ENCODE data around the gene DGKH. TPM values are rescaled to one million over a fixed set of nuclear protein-coding genes. Genes with fewer than 3 reads are reported as not detected.

The DGKH gene
- total RNA-seq, 2 experiments from 2014 or later = 18.9 to 19.1 TPM

- Mint-ChIP-seq H3K27ac (no peak overlapping the region), H3K36me3 (no peaks in the 10 kb centered on the region), H3K27me3 (peaks cover 15% of the 10 kb centered on the region), H3K4me1 (no peaks in the 10 kb centered on the region), H3K9me3 (no peaks in the 10 kb centered on the region), H3K4me3 (no peak overlapping the region)
- ATAC-seq (ENCODE audit: low read depth) = no peak
- POLR2A ChIA-PET = no interaction called here
- DNase-seq = no peak
These were observed 21.2 kb upstream of the DGKH start for GRCh38 chr13:42027286-42027685.

DNA sequence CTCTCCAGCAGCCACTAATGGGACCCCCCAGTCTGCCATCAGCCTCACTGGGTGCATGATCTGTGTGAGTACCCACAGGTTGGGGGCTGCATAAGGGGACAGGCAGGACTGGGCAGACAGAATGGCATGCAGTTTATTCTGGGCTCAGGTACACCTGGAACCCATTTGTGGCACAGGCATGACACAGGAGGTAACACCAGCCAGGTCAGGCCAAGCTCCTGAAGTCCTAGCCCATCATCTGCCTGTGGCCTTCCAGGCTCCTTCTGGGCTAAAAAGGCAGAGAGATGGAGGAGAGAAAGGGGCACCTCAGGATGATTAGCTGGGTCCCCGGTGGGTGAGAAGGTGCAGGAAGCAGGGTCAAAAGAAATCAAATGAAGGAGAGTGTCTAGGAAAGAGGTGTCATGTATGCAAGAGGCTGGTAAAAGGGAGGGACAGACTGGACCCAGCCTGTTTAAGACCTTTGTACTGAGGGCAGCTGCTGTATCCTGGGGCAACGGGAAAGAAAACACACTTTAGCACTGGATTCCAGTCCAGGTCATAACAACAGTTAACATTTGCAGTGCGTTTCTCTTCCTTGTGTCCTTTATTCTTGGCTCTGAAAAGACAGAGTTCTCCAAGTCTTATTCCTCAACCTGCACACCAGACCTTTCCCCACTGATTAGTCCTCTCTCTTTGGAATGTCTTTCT is 20.2 kb upstream of the DGKH start:
- Mint-ChIP-seq H3K27ac (no peak overlapping the region), H3K36me3 (no peaks in the 10 kb centered on the region), H3K27me3 (peaks cover 15% of the 10 kb centered on the region), H3K9me3 (no peaks in the 10 kb centered on the region), H3K4me3 (no peak overlapping the region), H3K4me1 (no peaks in the 10 kb centered on the region)
- POLR2A ChIA-PET = no interaction called here
- DNase-seq (no peak), ATAC-seq (ENCODE audit: low read depth) (no peak)

DNA sequence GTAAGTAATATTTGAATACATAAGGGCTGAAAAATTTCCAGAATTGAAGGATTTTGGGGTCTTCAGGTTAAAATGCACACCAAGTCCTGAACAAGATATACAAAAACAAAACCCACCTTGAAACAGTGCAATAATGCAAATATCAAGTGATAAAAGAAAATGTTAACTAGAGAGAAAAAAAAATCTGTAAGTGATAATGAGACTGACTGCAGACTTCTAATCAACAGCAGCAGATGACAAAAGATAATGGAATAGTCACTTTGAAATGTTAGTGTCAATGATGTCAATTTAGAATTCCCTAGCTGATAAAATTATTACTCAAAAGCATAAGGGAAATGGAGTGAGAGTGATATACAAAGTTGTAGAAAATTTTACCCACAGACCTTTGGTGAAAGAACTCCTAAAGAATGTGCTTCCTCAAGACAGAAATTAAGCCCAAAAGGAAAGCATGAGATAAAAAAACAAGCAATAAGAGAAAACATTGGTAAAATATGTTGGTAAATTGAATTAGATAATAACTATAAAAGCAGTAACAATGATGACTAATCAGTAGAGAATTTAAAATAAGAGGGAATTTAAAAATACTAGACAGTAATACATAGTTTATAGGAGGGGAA is 12.4 kb upstream of the DGKH start:
- Mint-ChIP-seq H3K36me3 (peaks cover 3% of the 10 kb centered on the region), H3K27ac (no peak overlapping the region), H3K4me1 (peaks cover 8% of the 10 kb centered on the region), H3K4me3 (no peak overlapping the region), H3K27me3 (peaks cover 8% of the 10 kb centered on the region), H3K9me3 (peaks cover 5% of the 10 kb centered on the region)
- DNase-seq (no peak), ATAC-seq (ENCODE audit: low read depth) (no peak)
- POLR2A ChIA-PET = no interaction called here

DNA sequence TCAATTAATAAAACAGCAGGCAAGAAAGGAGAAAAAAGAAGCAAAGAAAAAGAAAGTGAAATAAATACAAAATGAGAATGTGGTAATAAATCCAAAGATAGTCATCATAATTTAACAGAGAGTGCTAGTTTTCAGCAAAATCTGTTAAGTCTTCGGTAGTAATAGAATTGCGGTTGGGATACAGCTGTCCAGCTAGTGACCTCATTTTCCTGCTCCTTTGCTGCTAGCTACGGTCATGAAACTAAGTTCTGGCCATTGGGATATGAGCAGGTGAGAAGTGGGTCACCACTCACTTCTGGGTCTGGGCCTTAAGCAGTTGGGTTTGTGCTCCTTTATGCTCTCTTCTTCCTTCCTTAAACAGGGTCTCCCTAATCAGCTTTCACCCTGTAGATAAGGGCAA is 11.7 kb upstream of the DGKH start:
- H3K9me3 Mint-ChIP-seq = peaks cover 5% of the 10 kb centered on the region
- H3K4me1 Mint-ChIP-seq = peaks cover 10% of the 10 kb centered on the region
- no peak for ATAC-seq (ENCODE audit: low read depth)
- peaks cover 8% of the 10 kb centered on the region for H3K27me3 Mint-ChIP-seq
- no peak overlapping the region for H3K27ac Mint-ChIP-seq
- peaks cover 3% of the 10 kb centered on the region for H3K36me3 Mint-ChIP-seq
- POLR2A ChIA-PET = no interaction called here
- H3K4me3 Mint-ChIP-seq = no peak overlapping the region
- no peak for DNase-seq

- ATAC-seq (ENCODE audit: low read depth) = no peak
- Mint-ChIP-seq H3K4me1 (peaks cover 14% of the 10 kb centered on the region), H3K36me3 (peaks cover 3% of the 10 kb centered on the region), H3K4me3 (peak overlapping the region; percentile 89), H3K9me3 (peaks cover 5% of the 10 kb centered on the region), H3K27me3 (peaks cover 6% of the 10 kb centered on the region), H3K27ac (peak overlapping the region; percentile 83)
- DNase-seq = no peak
- POLR2A ChIA-PET = no interaction called here
These were observed 9.6 kb upstream of the DGKH start for GRCh38 chr13:42038661-42039456.

DNA sequence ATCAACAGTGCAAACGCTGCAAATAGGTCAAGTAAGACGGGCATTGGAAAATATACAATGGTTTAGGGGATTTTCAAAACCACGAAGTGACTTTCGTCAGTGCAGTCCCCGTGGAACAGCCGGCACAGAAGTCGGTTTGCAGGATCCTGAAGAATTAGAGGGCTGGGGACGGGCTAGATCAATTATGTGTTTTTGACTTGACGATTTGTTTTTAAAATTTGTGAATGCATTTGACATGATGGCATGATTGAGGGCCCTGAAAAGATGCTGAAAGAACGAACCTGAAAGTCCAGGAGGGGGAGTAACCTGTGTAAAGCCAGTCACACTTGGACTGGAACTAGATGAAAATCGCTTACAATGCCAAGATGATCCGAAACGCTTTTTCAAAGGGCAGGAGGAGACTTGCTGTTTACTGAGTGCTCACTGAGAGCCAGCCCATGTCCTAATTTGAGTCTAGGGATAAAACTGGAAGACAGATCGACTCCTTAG is 8.9 kb upstream of the DGKH start:
- no peak for DNase-seq
- POLR2A ChIA-PET = no interaction called here
- ATAC-seq (ENCODE audit: low read depth) = peak; percentile 2
- peaks cover 14% of the 10 kb centered on the region for H3K4me1 Mint-ChIP-seq
- H3K27me3 Mint-ChIP-seq = peaks cover 6% of the 10 kb centered on the region
- peaks cover 5% of the 10 kb centered on the region for H3K9me3 Mint-ChIP-seq
- H3K27ac Mint-ChIP-seq = peak overlapping the region; percentile 83
- peaks cover 3% of the 10 kb centered on the region for H3K36me3 Mint-ChIP-seq
- peak overlapping the region; percentile 89 for H3K4me3 Mint-ChIP-seq

DNA sequence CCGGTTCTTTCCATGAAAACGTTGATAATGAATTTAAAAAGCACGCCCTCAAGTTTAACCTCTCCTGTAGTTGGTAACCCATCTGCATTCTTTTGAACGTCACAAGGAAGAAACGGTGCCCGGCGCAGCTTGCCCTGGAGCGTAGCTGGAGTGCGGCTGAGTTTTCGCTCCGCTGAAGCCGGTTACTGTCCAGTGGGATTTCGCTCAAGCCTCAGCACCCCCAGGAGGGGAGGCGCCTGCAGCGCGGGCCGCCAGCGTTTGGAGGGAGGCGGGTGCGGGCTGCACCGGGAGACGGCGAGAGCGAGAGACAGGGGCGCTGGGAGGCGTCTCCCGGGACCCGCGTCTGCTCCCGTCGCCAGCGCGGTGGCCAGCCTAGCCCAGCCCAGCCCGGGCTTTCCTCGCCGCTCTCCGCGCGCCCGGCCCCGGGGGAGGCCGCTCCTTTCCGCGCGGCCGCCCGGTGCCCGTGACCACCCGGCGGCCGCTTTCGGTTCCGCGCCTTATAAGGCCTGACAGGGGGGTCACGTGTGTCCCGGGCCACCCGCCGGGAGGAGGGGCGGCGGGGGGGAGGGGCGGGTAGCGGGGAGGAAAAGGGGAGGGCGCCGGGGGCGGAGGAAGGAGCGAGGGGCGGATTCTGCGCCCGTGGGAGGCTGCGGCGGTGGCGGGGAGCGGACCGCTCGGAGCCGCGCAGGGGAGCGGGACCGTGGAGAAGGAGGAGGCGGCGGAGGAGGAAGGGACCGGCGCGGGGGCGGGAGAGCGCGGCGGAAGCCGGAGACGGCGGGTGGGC is 8.3 kb upstream of the DGKH start:
- Mint-ChIP-seq H3K36me3 (peaks cover 2% of the 10 kb centered on the region), H3K4me3 (peak overlapping the region; percentile 89), H3K9me3 (peaks cover 2% of the 10 kb centered on the region), H3K27ac (peak overlapping the region; percentile 83), H3K27me3 (peaks cover 6% of the 10 kb centered on the region), H3K4me1 (peaks cover 15% of the 10 kb centered on the region)
- POLR2A ChIA-PET = no interaction called here
- ATAC-seq (ENCODE audit: low read depth) (peak; percentile 83), DNase-seq (peak; percentile 88)

GRCh38 chr13:42040730-42041010 is 7.8 kb upstream of the DGKH start:
- peaks cover 2% of the 10 kb centered on the region for H3K36me3 Mint-ChIP-seq
- H3K27me3 Mint-ChIP-seq = peaks cover 6% of the 10 kb centered on the region
- no peak overlapping the region for H3K27ac Mint-ChIP-seq
- H3K4me1 Mint-ChIP-seq = peaks cover 15% of the 10 kb centered on the region
- peak overlapping the region; percentile 80 for H3K4me3 Mint-ChIP-seq
- ATAC-seq (ENCODE audit: low read depth) (no peak), DNase-seq (no peak)
- H3K9me3 Mint-ChIP-seq = peaks cover under 1% of the 10 kb centered on the region
- POLR2A ChIA-PET = no interaction called here

GRCh38 chr13:42041011-42041683 is 7.3 kb upstream of the DGKH start:
- POLR2A ChIA-PET = no interaction called here
- peak; percentile 63 for DNase-seq
- Mint-ChIP-seq H3K4me3 (peak overlapping the region; percentile 80), H3K27ac (peak overlapping the region; percentile 58), H3K36me3 (peaks cover 2% of the 10 kb centered on the region), H3K9me3 (no peaks in the 10 kb centered on the region), H3K27me3 (peaks cover 6% of the 10 kb centered on the region), H3K4me1 (peaks cover 15% of the 10 kb centered on the region)
- ATAC-seq (ENCODE audit: low read depth) = no peak

GRCh38 chr13:42041684-42042035 is 6.8 kb upstream of the DGKH start:
- Mint-ChIP-seq H3K4me3 (peak overlapping the region; percentile 80), H3K9me3 (no peaks in the 10 kb centered on the region), H3K27ac (peak overlapping the region; percentile 58), H3K36me3 (no peaks in the 10 kb centered on the region), H3K4me1 (peaks cover 17% of the 10 kb centered on the region), H3K27me3 (peaks cover 3% of the 10 kb centered on the region)
- DNase-seq (no peak), ATAC-seq (ENCODE audit: low read depth) (no peak)
- POLR2A ChIA-PET = no interaction called here

DNA sequence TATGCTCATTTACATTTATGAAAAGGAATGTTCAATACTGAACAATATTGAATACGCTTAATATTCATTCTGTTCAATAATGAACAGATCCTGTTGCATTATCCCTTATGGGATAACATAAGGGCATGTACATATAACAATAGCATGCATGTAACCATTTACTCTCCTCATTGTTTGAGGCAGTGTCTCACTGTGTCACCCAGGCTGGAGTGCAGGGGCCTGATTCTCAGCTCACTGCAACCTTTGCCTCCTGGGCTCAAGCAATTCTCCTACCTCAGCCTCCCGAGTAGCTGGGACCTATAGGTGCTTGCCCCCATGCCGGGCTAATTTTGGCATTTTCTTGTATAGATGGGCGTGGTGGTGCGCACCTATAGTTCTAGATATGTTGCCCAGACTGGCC is 4.8 kb upstream of the DGKH start:
- ATAC-seq (ENCODE audit: low read depth) (no peak), DNase-seq (no peak)
- no peak overlapping the region for H3K27ac Mint-ChIP-seq
- POLR2A ChIA-PET = no interaction called here
- no peaks in the 10 kb centered on the region for H3K9me3 Mint-ChIP-seq
- peaks cover under 1% of the 10 kb centered on the region for H3K27me3 Mint-ChIP-seq
- H3K36me3 Mint-ChIP-seq = no peaks in the 10 kb centered on the region
- no peak overlapping the region for H3K4me3 Mint-ChIP-seq
- H3K4me1 Mint-ChIP-seq = peaks cover 23% of the 10 kb centered on the region

- POLR2A ChIA-PET = no interaction called here
- peaks cover 10% of the 10 kb centered on the region for H3K36me3 Mint-ChIP-seq
- H3K4me1 Mint-ChIP-seq = peaks cover 18% of the 10 kb centered on the region
- DNase-seq (no peak), ATAC-seq (ENCODE audit: low read depth) (no peak)
- H3K27me3 Mint-ChIP-seq = no peaks in the 10 kb centered on the region
- no peak overlapping the region for H3K4me3 Mint-ChIP-seq
- H3K27ac Mint-ChIP-seq = no peak overlapping the region
- no peaks in the 10 kb centered on the region for H3K9me3 Mint-ChIP-seq
These were observed 2.0 kb upstream of the DGKH start for GRCh38 chr13:42046448-42046847.

Data from activated naive CD8-positive, alpha-beta T cell treated with anti-CD3 and anti-CD28 coated beads, Interleukin-2, amount 10 ng/mL, durations not matched to agents 7 days and 5 days (primary cell).